ENCODE measurements around the gene GDF15. TPM values are rescaled to one million over a fixed set of nuclear protein-coding genes. Genes with fewer than 3 reads are reported as not detected.

GDF15 gene
- total RNA-seq, 5 donors from 2014 or later (not counting 1 experiment from before 2014, with no cell fraction given): 1.5 to 1.7 (median 1.5) TPM; not detected in 2

DNA sequence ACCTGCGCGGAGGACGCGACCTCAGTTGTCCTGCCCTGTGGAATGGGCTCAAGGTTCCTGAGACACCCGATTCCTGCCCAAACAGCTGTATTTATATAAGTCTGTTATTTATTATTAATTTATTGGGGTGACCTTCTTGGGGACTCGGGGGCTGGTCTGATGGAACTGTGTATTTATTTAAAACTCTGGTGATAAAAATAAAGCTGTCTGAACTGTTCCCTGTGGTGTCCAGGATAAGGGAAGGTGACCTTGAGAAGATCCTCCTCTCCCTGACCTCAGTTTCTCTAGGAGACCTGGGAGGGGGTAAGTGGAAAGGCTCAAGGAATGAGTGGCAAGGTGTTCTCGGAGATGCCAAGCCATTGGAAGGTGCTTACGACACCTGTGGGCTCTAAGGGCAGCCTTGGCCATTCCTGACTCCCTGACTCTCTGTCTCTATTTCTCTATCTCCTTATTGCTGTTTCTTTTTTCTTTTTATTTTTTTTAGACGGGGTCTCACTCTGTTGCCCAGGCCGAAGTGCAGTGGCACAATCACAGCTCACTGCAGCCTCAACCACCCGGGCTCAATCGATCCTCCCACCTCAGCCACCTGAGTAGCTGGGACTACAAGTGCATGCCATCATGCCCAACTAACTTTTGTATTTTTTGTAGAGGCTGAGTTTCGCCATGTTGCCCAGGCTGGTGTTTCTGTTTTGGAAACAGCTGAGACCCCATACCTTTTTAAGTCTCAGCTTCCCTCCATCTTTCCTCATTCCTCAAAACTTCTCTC, 3.2 kb downstream of the GDF15 start:
- Histone ChIP-seq H3K4me3 (ENCODE audit: control insufficient read depth in 1 of 2, extremely low read depth in 1 of 2, low read length in 1 of 2) (peak overlapping the region in 1 of 2 donors; percentile 41), H3K4me1 (ENCODE audit: control insufficient read depth in 1 of 2, extremely low read depth in 1 of 2, insufficient read depth in 2 of 2, low read length in 2 of 2) (peaks cover 4 to 20% of the 10 kb centered on the region in 2 experiments), H3K36me3 (ENCODE audit: control insufficient read depth in 2 of 2, extremely low read depth in 1 of 2, insufficient read depth in 1 of 2, low read length in 1 of 2) (no peaks in the 10 kb centered on the region), H3K9me3 (no peaks in the 10 kb centered on the region), H3K27me3 (replicated peaks in 1 of 2; ENCODE audit: control insufficient read depth in 2 of 2, extremely low read depth in 1 of 2, insufficient read depth in 2 of 2, low read length in 1 of 2) (peaks cover 0 to 83% of the 10 kb centered on the region in 2 experiments), H3K27ac (ENCODE audit: low read length) (no peak overlapping the region)
- no peak for ATAC-seq (replicated peaks in 1 of 4)
- Mint-ChIP-seq H3K4me3 (peak overlapping the region; percentile 75 to 79 (median 76)), H3K27me3 (peaks cover 18 to 52% of the 10 kb centered on the region in 2 donors), H3K9me3 (no peaks in the 10 kb centered on the region), H3K27ac (no peak overlapping the region), H3K4me1 (peaks cover 10 to 19% (median 12%) of the 10 kb centered on the region in 3 donors), H3K36me3 (no peaks in the 10 kb centered on the region)
- CTCF ChIA-PET: interaction anchor here (0.6 to 2.0 kb wide), 6 partner anchors 9 to 33 kb away, joined by 4 to 6 read pairs (median 5); partner anchors contain the start of gene SSBP4 (in 1 of the 2)
- DNase-seq: no peak
- POLR2A ChIA-PET: interaction anchor here in 1 of 2 donors (0.6 kb wide), 1 partner anchor 9 kb away, joined by 3 read pairs; no protein-coding TSS in a partner anchor
- WGBS (ENCODE audit: insufficient coverage): 88% methylated on average over 7 of the region's 13 CpGs

DNA sequence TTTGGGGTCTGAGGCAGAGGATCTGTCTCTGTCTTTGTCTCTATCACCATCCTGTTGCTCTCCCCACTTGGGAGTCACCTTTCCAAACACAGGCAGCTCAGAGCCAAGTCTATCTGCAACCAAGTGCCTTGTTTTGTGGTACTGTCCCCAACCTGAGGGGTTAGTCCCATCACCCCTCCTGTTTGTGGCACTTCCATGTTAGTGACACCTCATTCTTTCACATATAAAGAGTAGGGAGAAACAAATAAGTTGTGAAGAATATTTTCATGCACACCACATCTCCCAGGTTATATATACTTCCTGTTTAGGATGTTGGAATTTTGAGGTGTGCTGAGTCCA, 3.7 kb downstream of the GDF15 start:
- Mint-ChIP-seq H3K36me3 (no peaks in the 10 kb centered on the region), H3K4me3 (peak overlapping the region in 1 of 3 donors; percentile 75), H3K27me3 (peaks cover 14 to 51% of the 10 kb centered on the region in 2 donors), H3K27ac (no peak overlapping the region), H3K9me3 (no peaks in the 10 kb centered on the region), H3K4me1 (peaks cover 10 to 19% (median 12%) of the 10 kb centered on the region in 3 donors)
- ChIA-PET CTCF (interaction anchor here (1.1 to 2.0 kb wide), 2 partner anchors 22 to 25 kb away, joined by 6 read pairs; no protein-coding TSS in a partner anchor), POLR2A (no interaction called here)
- H3K27ac ChIP-seq (ENCODE audit: low read length): no peak overlapping the region
- H3K4me3 ChIP-seq (ENCODE audit: control insufficient read depth in 1 of 2, extremely low read depth in 1 of 2, low read length in 1 of 2): no peak overlapping the region
- peaks cover 4 to 20% of the 10 kb centered on the region in 2 experiments for H3K4me1 ChIP-seq (ENCODE audit: control insufficient read depth in 1 of 2, extremely low read depth in 1 of 2, insufficient read depth in 2 of 2, low read length in 2 of 2)
- DNase-seq (no peak), ATAC-seq (replicated peaks in 1 of 4) (no peak)
- peaks cover 0 to 82% of the 10 kb centered on the region in 2 experiments for H3K27me3 ChIP-seq (replicated peaks in 1 of 2; ENCODE audit: control insufficient read depth in 2 of 2, extremely low read depth in 1 of 2, insufficient read depth in 2 of 2, low read length in 1 of 2)
- no peaks in the 10 kb centered on the region for H3K9me3 ChIP-seq
- H3K36me3 ChIP-seq (ENCODE audit: control insufficient read depth in 2 of 2, extremely low read depth in 1 of 2, insufficient read depth in 1 of 2, low read length in 1 of 2): no peaks in the 10 kb centered on the region

DNA sequence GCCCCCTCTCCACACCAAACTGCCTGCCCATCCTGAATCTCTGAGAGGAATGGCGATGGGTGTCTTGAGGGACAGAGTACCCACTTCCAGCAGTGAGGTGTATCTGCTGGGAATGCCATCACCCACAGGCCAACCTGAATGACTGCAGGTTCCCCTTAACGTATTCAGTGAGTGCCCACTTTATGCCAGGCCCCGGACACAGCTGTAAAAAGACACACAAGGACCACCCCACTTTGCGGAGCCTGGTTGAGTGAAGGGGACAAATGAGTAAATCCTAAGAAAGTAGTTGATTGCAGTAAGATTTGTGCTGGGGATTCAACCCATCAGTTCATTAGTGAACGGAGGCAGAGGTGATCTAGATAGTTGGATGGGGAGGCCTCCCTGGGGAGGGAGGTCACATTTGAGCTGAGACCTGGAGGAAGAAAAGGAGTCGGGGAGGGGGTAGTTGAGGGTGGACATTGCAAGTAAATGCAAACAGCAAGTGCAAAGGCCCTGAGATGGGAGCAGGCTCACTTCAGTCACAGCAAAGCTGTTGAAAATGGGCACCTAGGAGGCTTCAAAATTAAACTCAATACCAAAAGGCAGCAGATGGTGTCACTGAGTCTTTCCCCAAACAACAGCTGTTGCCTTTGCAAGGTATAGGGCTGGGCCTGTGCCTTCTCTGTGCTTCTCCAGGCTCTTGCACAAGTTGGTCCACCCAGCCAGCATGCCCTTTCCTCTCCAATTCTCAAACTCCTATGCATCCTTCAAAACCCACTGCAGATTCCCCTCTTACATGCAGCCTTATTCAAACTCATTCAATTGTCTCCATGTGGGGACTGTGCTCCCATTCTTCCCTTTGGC, 4.3 kb downstream of the GDF15 start:
- H3K4me3 ChIP-seq (ENCODE audit: control insufficient read depth in 1 of 2, extremely low read depth in 1 of 2, low read length in 1 of 2): no peak overlapping the region
- H3K27ac ChIP-seq (ENCODE audit: low read length): no peak overlapping the region
- Mint-ChIP-seq H3K4me3 (peak overlapping the region in 1 of 3 donors; percentile 75), H3K27me3 (peaks cover 14 to 45% of the 10 kb centered on the region in 2 donors), H3K9me3 (no peaks in the 10 kb centered on the region), H3K36me3 (no peaks in the 10 kb centered on the region), H3K27ac (no peak overlapping the region), H3K4me1 (peaks cover 10 to 19% (median 12%) of the 10 kb centered on the region in 3 donors)
- H3K27me3 ChIP-seq (replicated peaks in 1 of 2; ENCODE audit: control insufficient read depth in 2 of 2, extremely low read depth in 1 of 2, insufficient read depth in 2 of 2, low read length in 1 of 2): peaks cover 0 to 78% of the 10 kb centered on the region in 2 experiments
- ChIA-PET POLR2A (no interaction called here), CTCF (interaction anchor here (0.7 to 2.0 kb wide), 3 partner anchors 21 to 255 kb away, joined by 4 to 6 read pairs (median 5); no protein-coding TSS in a partner anchor)
- H3K9me3 ChIP-seq: no peaks in the 10 kb centered on the region
- DNase-seq (no peak), ATAC-seq (replicated peaks in 1 of 4) (no peak)
- H3K36me3 ChIP-seq (ENCODE audit: control insufficient read depth in 2 of 2, extremely low read depth in 1 of 2, insufficient read depth in 1 of 2, low read length in 1 of 2): no peaks in the 10 kb centered on the region
- H3K4me1 ChIP-seq (ENCODE audit: control insufficient read depth in 1 of 2, extremely low read depth in 1 of 2, insufficient read depth in 2 of 2, low read length in 2 of 2): peaks cover 4 to 20% of the 10 kb centered on the region in 2 experiments
- 95% methylated on average over 2 of the region's 6 CpGs for WGBS (ENCODE audit: insufficient coverage)

DNA sequence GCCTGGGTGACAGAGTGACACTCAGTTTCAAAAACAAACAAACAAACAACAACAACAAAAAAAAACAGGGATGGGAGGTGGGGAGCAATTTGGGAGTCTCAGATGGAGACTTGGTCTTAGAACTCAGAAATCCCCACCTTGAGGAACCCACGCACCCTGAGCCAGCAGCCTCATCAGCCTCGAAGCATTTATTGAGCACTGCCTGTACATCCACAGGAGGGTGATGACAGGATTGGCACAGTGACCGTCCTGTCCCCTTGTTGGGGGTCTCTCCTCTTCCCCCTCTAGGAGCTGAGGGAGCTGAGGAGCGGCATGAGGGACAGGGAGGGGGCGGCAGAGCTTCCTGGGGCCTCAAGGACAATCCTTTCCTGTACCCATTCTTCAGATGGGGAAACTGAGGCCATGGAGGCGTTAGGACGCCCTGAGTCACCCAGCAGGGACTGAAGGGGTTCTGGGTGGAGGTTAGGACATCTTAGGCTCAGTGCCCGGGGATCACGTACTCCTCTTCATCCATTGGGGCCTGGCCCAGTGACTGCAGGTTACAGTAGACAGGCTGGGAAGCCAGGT, 5.6 kb downstream of the GDF15 start:
- ChIA-PET CTCF (interaction anchor here (0.6 to 1.1 kb wide), 3 partner anchors 139 to 253 kb away, joined by 3 to 4 read pairs (median 4); no protein-coding TSS in a partner anchor), POLR2A (interaction anchor here in 1 of 2 donors (0.7 kb wide), 1 partner anchor 357 kb away, joined by 4 read pairs; no protein-coding TSS in a partner anchor)
- H3K9me3 ChIP-seq: no peaks in the 10 kb centered on the region
- ATAC-seq (replicated peaks in 1 of 4): no peak
- no peak overlapping the region for H3K4me3 ChIP-seq (ENCODE audit: control insufficient read depth in 1 of 2, extremely low read depth in 1 of 2, low read length in 1 of 2)
- H3K27ac ChIP-seq (ENCODE audit: low read length): no peak overlapping the region
- no peak overlapping the region for H3K4me3 Mint-ChIP-seq
- no peaks in the 10 kb centered on the region for H3K9me3 Mint-ChIP-seq
- peaks cover 0 to 73% of the 10 kb centered on the region in 2 experiments for H3K27me3 ChIP-seq (replicated peaks in 1 of 2; ENCODE audit: control insufficient read depth in 2 of 2, extremely low read depth in 1 of 2, insufficient read depth in 2 of 2, low read length in 1 of 2)
- WGBS (ENCODE audit: insufficient coverage): 80% methylated on average over 4 of the region's 9 CpGs
- peaks cover 4 to 16% of the 10 kb centered on the region in 2 experiments for H3K4me1 ChIP-seq (ENCODE audit: control insufficient read depth in 1 of 2, extremely low read depth in 1 of 2, insufficient read depth in 2 of 2, low read length in 2 of 2)
- peaks cover 14 to 35% of the 10 kb centered on the region in 2 donors for H3K27me3 Mint-ChIP-seq
- no peaks in the 10 kb centered on the region for H3K36me3 ChIP-seq (ENCODE audit: control insufficient read depth in 2 of 2, extremely low read depth in 1 of 2, insufficient read depth in 1 of 2, low read length in 1 of 2)
- H3K4me1 Mint-ChIP-seq: peaks cover 10 to 19% (median 12%) of the 10 kb centered on the region in 3 donors
- H3K27ac Mint-ChIP-seq: no peak overlapping the region
- no peak for DNase-seq
- no peaks in the 10 kb centered on the region for H3K36me3 Mint-ChIP-seq

DNA sequence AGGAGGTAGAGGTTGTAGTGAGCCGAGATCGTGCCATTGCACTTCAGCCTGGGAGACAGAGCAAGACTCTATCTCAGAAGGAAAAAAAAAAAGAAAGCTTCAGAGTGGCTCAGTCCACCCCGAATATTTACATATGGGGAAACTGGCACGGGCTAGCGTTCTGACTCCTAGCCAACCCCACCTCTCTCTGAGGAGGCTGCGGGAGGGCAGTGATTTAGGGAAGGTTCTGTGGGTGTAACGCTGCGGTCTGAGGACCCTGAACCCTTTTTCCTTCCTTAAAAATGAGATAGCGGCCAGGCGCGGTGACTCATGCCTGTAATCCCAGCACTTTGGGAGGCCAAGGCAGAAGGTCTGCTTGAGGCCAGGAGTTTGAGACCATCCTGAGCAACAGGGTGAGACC, 6.5 kb downstream of the GDF15 start:
- H3K4me1 Mint-ChIP-seq: peaks cover 8 to 17% (median 13%) of the 10 kb centered on the region in 3 donors
- no peaks in the 10 kb centered on the region for H3K36me3 Mint-ChIP-seq
- no peaks in the 10 kb centered on the region for H3K9me3 ChIP-seq
- no peak overlapping the region for H3K4me3 Mint-ChIP-seq
- H3K9me3 Mint-ChIP-seq: no peaks in the 10 kb centered on the region
- CTCF ChIA-PET: interaction anchor here in 1 of 2 donors (0.6 kb wide), 1 partner anchor 161 kb away, joined by 4 read pairs; no protein-coding TSS in a partner anchor
- peaks cover 6 to 21% of the 10 kb centered on the region in 2 experiments for H3K4me1 ChIP-seq (ENCODE audit: control insufficient read depth in 1 of 2, extremely low read depth in 1 of 2, insufficient read depth in 2 of 2, low read length in 2 of 2)
- WGBS (ENCODE audit: insufficient coverage): 37% methylated on average over 5 of the region's 11 CpGs
- no peaks in the 10 kb centered on the region for H3K36me3 ChIP-seq (ENCODE audit: control insufficient read depth in 2 of 2, extremely low read depth in 1 of 2, insufficient read depth in 1 of 2, low read length in 1 of 2)
- no peak overlapping the region for H3K27ac Mint-ChIP-seq
- peaks cover 0 to 73% of the 10 kb centered on the region in 2 experiments for H3K27me3 ChIP-seq (replicated peaks in 1 of 2; ENCODE audit: control insufficient read depth in 2 of 2, extremely low read depth in 1 of 2, insufficient read depth in 2 of 2, low read length in 1 of 2)
- DNase-seq: peak in 1 of 35 experiments; percentile 38
- H3K27me3 Mint-ChIP-seq: peaks cover 13 to 28% of the 10 kb centered on the region in 2 donors
- POLR2A ChIA-PET: interaction anchor here (0.6 to 0.7 kb wide), 2 partner anchors 358 to 574 kb away, joined by 4 read pairs; no protein-coding TSS in a partner anchor
- H3K27ac ChIP-seq (ENCODE audit: low read length): no peak overlapping the region
- no peak overlapping the region for H3K4me3 ChIP-seq (ENCODE audit: control insufficient read depth in 1 of 2, extremely low read depth in 1 of 2, low read length in 1 of 2)
- no peak for ATAC-seq (replicated peaks in 1 of 4)

Data from T-cell (primary cell).